ENCODE measurements around the gene CLMN.

The CLMN gene

DNA sequence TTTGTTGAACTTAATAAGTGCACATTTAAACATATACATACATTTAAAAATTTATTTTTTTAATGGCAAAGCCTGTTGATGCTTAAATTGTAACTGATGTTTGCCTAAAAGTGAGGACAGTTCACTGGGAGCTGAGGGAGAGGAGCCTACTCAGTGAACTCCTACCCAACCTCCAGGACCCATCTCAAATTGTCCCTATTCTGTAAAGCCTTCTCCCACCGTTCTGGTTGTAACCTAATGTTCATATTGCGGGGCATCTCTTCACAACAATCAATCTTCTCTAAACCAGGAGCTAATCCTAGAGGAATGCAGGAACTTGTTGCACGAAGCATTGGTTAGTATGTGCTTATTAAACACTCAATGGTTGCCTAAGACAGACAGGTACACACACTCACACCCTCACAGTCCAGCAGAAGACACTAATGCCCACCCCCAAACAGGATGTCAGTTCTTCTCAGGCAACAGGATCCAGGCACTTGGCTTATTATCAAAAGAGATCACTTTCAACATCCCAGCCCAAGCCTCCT is 1.8 kb downstream of the CLMN start:
- H3K4me3 ChIP-seq (ENCODE audit: low read depth, low read length) = no peak overlapping the region
- no peak for DNase-seq (ENCODE audit: low read depth)
- TF ChIP-seq, protein P1, sequence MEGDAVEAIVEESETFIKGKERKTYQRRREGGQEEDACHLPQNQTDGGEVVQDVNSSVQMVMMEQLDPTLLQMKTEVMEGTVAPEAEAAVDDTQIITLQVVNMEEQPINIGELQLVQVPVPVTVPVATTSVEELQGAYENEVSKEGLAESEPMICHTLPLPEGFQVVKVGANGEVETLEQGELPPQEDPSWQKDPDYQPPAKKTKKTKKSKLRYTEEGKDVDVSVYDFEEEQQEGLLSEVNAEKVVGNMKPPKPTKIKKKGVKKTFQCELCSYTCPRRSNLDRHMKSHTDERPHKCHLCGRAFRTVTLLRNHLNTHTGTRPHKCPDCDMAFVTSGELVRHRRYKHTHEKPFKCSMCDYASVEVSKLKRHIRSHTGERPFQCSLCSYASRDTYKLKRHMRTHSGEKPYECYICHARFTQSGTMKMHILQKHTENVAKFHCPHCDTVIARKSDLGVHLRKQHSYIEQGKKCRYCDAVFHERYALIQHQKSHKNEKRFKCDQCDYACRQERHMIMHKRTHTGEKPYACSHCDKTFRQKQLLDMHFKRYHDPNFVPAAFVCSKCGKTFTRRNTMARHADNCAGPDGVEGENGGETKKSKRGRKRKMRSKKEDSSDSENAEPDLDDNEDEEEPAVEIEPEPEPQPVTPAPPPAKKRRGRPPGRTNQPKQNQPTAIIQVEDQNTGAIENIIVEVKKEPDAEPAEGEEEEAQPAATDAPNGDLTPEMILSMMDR (IDR thresholded peaks at IDR 0.05; ENCODE audit: insufficient read depth, low read depth, low read length, missing control alignments) = no peak

DNA sequence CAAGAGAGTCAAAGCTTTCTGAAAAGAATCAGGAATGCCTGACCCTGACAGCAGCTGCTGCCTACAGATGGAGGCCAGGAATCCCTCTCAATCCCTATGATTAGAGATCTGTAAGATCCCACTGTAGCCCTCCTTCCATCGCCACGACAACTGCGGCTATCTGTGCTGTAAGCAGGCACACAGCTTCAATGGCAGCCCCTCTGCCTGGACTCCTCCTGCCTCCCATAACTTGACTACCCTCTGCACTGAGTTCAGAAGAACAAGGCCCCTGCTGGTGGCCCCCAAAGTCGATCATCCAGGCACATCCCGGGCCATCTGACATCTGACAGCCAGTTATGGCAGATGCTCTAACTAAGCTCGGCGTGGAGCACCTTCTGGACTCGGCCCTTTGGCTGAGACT is 2.9 kb downstream of the CLMN start:
- H3K4me3 ChIP-seq (ENCODE audit: low read depth, low read length) = no peak overlapping the region
- TF ChIP-seq, protein P1 (IDR thresholded peaks at IDR 0.05; ENCODE audit: insufficient read depth, low read depth, low read length, missing control alignments) = no peak
- DNase-seq (ENCODE audit: low read depth) = no peak

DNA sequence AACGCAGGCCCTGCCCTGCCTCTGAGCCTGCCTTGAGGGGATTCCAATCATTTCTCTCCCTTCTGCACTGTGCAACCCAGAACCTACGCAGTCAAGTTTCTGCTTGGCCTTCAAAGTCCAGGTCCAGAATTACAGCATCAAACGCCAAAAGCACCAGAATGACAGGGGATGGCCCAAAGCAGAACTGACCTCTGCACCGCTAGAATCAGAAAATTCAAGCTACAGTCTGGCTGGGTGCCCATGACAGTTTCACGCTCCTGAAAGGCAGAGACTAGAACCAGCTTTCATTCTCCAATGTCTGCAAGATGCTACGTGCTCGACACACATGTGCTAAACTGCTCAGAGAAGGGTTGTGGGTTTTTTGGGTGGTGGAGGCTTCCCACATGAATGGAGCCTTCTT is 4.1 kb downstream of the CLMN start:
- DNase-seq (ENCODE audit: low read depth) = peak; percentile 13
- TF ChIP-seq, protein P1 (IDR thresholded peaks at IDR 0.05; ENCODE audit: insufficient read depth, low read depth, low read length, missing control alignments) = no peak
- H3K4me3 ChIP-seq (ENCODE audit: low read depth, low read length) = no peak overlapping the region

DNA sequence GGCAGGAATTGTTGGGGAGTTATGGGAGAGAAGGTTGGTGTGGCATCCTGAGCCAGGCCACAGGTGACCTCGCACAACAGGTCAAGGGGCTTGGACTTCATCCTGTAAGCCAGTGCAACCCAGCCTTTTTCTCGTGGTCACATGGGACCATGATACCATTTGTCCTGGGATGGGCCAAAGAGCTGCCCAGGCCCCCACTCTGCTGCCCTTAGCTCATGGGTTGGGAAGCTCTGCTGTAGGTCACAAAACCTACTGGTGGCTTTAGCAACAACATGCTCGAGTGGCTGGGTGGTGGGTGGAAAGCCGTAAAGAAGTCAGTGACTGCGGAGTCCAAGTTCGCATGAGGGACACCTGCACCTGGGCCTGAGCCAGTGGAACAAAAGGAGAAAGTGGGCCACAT is 4.6 kb downstream of the CLMN start:
- no peak for DNase-seq (ENCODE audit: low read depth)
- H3K4me3 ChIP-seq (ENCODE audit: low read depth, low read length) = no peak overlapping the region

DNA sequence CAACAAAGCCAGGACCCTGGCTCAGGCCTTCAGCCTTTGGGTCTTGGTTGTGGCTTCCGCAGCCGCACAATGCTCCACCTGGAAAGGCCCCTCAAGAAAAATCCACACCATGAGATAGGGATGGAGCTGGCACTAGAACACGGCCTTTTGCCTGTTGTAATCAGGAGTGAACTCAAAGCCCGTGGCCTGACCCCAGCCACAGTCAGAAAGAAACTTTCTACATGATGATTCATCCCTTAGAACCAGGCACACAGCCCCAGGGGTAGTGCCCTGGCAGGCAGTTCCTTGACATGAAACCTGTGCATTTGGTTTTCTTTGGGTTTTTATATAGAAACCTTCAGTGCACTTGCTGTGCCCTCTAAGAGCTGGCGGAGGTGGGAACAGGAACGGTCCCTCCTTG is 5.1 kb downstream of the CLMN start:
- peak; percentile 77 for DNase-seq (ENCODE audit: low read depth)
- TF ChIP-seq, protein P1 (IDR thresholded peaks at IDR 0.05; ENCODE audit: insufficient read depth, low read depth, low read length, missing control alignments) = no peak
- no peak overlapping the region for H3K4me3 ChIP-seq (ENCODE audit: low read depth, low read length)

More for the DNA sequence above, 4.6 kb downstream of the CLMN start:
- TF ChIP-seq, protein P1 (IDR thresholded peaks at IDR 0.05; ENCODE audit: insufficient read depth, low read depth, low read length, missing control alignments) = no peak

DNA sequence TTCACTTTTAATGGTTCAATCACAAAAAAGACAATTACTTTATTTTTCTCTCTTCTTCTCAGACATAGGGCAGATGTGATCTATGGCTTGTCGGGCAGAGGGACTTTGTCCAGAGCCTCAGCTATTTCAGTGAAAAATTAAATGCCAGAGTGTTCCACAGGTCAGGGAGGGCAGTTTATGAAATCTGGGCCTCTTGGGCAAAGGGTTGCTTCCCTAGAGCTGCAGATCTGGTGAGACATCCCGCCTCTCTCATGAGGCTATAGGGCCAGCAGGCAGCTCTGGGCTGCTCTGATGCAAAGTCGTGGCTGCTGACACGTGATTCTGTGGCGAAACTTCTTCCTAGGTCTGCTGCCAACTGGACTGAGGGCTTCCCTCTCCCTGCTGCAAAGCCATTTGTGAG is 6.0 kb downstream of the CLMN start:
- DNase-seq (ENCODE audit: low read depth) = peak; percentile 40
- TF ChIP-seq, protein P1 (IDR thresholded peaks at IDR 0.05; ENCODE audit: insufficient read depth, low read depth, low read length, missing control alignments) = no peak
- H3K4me3 ChIP-seq (ENCODE audit: low read depth, low read length) = no peak overlapping the region

DNA sequence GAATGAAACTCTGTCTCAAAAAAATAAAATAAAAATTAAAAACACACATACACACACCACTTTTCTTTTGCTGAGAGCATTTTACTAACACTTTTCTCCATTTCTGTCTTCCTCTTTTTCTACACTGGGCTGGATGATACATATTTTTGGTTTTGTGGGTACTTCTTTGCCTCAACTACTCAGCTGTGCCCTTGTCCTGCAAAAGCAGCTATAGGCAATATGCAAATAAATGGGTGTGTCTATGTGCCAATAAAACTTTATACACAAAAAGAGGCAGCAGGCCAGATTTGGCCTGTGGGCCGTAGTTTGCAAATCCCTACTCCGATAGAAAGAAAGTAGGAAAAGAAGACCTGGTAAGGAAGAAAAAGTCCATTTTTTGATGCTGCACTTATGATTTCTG is 6.5 kb downstream of the CLMN start:
- no peak for DNase-seq (ENCODE audit: low read depth)
- H3K4me3 ChIP-seq (ENCODE audit: low read depth, low read length) = no peak overlapping the region
- TF ChIP-seq, protein P1 (IDR thresholded peaks at IDR 0.05; ENCODE audit: insufficient read depth, low read depth, low read length, missing control alignments) = no peak
